Superior temporal gyrus (tissue), 1 donor: ENCODE results near the gene RPS6KA4.

ENCODE experiments used
- DNase-seq: peaks from one replicate; pipeline ENCODE4 v3.0.0-alpha.2; 2016; ENCODE audit errors: extremely low spot score

Gene RPS6KA4

DNA sequence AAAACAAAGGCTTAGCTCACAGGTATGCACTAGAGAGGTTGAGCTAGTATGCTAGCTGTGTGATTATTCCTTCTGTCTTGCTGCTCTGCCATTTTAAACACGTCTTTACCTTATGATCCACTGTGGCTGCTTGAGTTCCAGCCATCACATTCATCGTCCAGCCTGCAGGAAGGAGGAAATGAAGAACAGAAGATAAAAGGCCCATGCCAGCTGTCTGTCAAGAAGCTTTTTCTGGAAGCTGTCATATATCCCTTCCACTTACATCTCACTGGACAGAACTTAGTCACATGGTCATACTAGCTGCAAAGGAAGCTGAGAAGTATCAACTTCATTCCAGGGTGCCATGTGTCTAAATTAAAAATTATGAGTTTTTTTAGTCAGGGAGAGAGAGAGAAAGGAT is 31.6 kb upstream of the RPS6KA4 start:
- DNase-seq, result no peak

DNA sequence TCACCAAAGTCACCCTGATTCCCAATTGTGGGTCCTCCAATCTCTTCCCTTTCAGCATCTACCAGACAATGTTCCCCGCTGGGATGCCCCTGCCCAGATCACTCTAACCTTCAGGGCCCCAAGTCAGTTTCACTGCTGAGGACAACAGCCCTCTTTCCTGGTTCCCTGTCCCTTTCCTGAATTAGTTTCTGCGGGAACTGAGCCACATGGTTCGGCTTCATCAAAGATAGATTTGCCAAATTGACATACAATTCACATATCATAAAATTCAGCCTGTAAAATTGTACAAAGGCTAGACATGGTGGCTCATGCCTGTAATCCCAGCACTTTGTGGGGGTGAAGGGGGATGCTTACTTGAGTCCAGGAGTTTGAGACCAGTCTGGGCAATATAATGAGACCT is 31.0 kb upstream of the RPS6KA4 start:
- no peak for DNase-seq

- no peak for DNase-seq
These were observed 28.1 kb upstream of the RPS6KA4 start for GRCh38 chr11:64330888-64331287.

GRCh38 chr11:64331569-64332371 is 27.2 kb upstream of the RPS6KA4 start:
- DNase-seq, result no peak

GRCh38 chr11:64333556-64333955 is 25.4 kb upstream of the RPS6KA4 start:
- DNase-seq, result no peak

DNA sequence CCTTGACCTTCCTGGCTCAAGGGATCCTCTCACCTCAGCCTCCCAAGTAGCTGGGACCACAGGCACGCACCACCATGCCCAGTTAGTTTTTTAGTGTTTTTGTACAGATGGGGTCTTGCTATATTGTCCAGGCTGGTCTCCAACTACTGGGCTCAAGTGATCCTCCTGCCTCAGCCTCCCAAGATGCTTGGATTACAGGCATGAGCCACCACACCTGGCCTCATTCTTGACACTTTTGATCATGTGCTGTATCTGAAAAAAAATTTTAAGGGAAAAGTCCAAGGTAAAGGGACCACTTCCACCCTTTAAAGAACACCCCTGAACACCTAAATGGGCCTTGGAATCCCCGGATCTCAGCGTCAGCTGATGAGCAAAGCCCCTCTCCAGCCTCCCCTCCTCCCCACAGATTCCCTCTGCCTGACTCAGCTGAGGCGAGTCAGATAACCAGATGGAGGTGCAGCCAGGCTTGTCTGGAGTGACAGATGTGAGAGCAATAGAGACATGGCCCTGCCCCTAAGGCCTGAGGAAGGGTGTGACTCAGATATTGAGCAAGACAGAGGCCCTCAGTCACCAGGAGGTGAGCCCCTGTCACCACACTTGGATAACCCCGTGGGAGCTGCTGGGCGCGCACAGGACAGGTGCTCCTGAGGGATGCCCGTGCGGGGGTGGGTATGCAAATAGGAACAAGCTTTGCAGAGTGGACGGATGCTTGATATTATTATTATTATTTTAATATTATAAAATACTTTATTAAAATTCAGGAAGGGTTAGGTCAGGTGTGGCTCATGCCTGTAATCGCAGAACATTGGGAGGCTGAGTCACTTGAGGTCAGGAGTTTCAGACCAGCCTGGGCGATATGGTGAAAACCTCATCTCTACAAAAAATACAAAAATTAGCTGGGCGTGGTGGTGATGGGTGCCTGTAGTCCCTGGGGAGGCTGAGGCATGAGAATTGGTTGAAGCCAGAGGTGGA is 23.9 kb upstream of the RPS6KA4 start:
- no peak for DNase-seq

GRCh38 chr11:64337538-64338249 is 21.3 kb upstream of the RPS6KA4 start:
- DNase-seq, result no peak

DNA sequence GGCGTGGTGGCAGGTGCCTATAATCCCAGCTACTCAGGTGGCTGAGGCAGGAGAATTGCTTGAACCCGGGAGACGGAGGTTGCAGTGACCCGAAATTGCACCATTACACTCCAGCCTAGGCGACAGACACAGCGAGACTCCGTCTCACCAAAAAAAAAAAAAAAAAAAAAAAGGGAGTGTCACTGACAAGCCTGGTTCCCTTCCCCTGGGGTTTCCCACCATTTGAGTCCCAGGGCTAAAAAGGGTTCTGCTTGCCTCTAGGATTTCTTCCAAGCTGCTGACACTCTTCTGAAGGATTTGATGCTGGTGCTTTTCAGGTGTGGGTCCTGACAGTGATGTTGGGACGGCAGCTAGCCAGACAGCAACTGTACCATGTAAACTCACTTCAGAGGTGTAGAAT is 20.2 kb upstream of the RPS6KA4 start:
- no peak for DNase-seq

GRCh38 chr11:64339286-64339685 is 19.7 kb upstream of the RPS6KA4 start:
- no peak for DNase-seq

- no peak for DNase-seq
These were observed 19.1 kb upstream of the RPS6KA4 start, which contains the start of gene CCDC88B for GRCh38 chr11:64339754-64340408. TSS of gene CCDC88B (plus strand) at chr11:64340204. CDS start at chr11:64340267, 63 bp downstream.

- DNase-seq, result no peak
These were observed 18.2 kb upstream of the RPS6KA4 start for GRCh38 chr11:64340671-64341335.

DNA sequence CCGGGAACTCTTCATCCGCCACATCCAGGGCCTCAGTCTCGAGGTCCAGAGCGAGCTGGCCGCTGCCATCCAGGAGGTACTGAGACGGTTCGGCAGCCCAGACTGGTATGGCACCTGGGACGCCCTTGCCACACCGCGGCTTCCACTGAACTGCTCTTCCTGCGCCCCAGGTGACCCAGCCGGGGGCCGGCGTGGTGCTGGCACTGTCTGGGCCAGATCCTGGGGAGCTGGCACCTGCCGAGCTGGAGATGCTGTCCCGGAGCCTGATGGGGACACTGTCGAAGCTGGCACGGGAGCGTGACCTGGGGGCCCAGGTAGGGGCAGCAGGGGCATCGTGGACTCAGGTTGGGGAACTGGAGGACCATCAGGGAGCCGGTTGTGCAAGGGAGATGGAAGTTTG is 17.5 kb upstream of the RPS6KA4 start:
- no peak for DNase-seq

GRCh38 chr11:64341851-64342791 is 16.8 kb upstream of the RPS6KA4 start:
- DNase-seq, result peak; percentile 27

- DNase-seq, result no peak
These were observed 15.9 kb upstream of the RPS6KA4 start for GRCh38 chr11:64342869-64343745.

DNA sequence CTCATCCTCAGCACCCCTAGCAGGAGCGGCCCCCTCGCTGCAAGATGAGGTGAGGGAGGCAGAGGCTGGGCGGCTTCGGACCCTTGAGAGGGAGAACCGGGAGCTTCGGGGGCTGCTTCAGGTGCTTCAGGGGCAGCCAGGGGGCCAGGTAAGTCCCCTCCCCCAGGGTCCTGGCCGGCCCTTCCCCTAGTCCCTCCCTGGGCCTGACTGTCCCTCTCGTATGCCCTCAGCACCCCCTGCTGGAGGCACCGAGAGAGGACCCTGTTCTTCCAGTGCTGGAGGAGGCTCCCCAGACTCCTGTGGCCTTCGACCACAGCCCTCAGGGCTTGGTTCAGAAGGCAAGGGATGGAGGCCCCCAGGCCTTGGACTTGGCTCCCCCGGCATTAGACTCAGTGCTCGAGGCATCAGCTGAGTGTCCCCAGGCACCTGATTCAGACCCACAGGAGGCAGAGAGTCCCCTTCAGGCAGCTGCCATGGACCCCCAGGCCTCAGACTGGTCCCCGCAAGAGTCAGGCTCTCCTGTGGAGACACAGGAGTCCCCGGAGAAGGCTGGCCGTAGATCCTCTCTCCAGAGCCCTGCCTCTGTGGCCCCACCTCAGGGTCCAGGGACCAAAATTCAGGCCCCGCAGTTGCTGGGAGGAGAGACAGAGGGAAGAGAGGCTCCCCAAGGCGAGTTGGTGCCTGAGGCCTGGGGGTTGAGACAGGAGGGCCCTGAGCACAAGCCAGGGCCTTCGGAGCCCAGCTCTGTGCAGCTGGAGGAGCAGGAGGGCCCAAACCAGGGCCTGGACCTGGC is 15.0 kb upstream of the RPS6KA4 start:
- no peak for DNase-seq

GRCh38 chr11:64344787-64345186 is 14.2 kb upstream of the RPS6KA4 start:
- DNase-seq, result no peak

DNA sequence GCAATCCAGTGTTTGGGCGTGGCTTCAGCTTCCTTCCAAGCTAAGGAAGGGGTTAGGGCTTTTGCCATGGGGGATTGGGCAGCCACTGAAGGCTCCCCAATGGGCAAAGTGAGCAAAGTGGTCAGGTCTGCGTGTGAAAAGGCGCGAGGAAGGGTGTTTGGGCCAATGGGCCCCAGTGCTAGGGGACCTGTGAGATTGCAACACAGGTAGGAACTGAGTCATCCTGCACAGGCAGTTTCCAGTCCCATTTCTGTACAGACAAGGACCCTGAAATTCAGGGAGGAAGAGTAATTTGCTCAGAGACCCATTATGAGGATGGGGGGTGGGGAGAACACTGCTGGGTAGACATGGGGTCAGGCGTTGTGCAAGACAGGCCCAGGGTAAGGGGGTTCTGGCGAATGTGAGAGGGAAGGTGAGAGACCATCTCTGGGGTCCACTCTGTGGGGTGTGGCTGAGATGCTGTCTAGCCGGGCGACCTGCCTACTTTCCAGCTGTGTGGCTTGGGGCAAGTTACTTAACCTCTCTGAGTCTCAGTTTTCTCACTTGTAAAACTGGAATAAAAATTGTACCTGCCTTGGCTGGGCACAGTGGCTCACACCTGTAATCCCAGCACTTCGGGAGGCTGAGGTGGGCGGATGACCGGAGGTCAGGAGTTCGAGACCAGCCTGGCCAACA is 11.6 kb upstream of the RPS6KA4 start:
- DNase-seq, result no peak
